Panc1 (cell line): ENCODE measurements around the gene HS3ST5.

Experiments used
- POLR2AphosphoS5 ChIP-seq: IDR thresholded peaks from 2 replicates; pipeline ENCODE4 v1.6.1; 2012; ENCODE audit warnings: mild to moderate bottlenecking, low read depth, low read length, moderate library complexity
- SIN3A ChIP-seq: IDR thresholded peaks from 2 replicates; pipeline ENCODE4 v1.6.1; 2012; ENCODE audit warnings: low read depth, mild to moderate bottlenecking, low read length, moderate library complexity, borderline replicate concordance; ENCODE audit not compliant: insufficient read depth
- TCF7L2 ChIP-seq: IDR thresholded peaks from 2 replicates; pipeline ENCODE4 v1.6.1; 2011; ENCODE audit warnings: mild to moderate bottlenecking, low read depth, low read length, inconsistent platforms
- TF ChIP-seq, protein P1 (sequence below): fragments of 450-650 bp; IDR thresholded peaks from 2 replicates; pipeline ENCODE4 v1.5.1; 2017; ENCODE audit warnings: mild to moderate bottlenecking
- TF ChIP-seq, protein P2 (sequence below), 2 experiments: IDR thresholded peaks; 2 replicates each; pipeline ENCODE4 v1.6.1; 2011 to 2012; ENCODE audit warnings: low read depth in 2 of 2, control low read depth in 1 of 2, low read length in 1 of 2, mild to moderate bottlenecking in 1 of 2, moderate library complexity in 1 of 2; ENCODE audit not compliant: insufficient read depth in 1 of 2

DNA sequence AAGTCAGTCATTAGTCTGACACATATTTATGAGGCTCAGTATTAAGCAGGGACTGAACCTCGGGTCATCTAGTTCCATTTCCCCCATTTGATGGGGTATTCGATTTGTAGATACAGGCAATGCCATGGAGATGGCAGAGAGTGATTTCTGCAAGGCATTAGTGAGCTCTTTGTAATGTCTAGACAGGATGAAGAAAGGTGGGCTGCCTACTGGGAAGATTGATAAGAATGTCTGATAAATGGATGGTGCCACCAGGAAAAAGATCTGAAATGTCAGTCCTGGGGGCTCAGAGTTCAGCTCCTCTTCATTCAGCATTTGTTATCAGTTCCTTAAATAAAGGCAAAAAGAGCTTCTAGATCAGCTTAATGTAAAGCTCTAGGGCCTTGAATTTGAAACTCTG is 51.4 kb downstream of the HS3ST5 start:
- TF ChIP-seq, protein P1, sequence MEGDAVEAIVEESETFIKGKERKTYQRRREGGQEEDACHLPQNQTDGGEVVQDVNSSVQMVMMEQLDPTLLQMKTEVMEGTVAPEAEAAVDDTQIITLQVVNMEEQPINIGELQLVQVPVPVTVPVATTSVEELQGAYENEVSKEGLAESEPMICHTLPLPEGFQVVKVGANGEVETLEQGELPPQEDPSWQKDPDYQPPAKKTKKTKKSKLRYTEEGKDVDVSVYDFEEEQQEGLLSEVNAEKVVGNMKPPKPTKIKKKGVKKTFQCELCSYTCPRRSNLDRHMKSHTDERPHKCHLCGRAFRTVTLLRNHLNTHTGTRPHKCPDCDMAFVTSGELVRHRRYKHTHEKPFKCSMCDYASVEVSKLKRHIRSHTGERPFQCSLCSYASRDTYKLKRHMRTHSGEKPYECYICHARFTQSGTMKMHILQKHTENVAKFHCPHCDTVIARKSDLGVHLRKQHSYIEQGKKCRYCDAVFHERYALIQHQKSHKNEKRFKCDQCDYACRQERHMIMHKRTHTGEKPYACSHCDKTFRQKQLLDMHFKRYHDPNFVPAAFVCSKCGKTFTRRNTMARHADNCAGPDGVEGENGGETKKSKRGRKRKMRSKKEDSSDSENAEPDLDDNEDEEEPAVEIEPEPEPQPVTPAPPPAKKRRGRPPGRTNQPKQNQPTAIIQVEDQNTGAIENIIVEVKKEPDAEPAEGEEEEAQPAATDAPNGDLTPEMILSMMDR = no peak
- TF ChIP-seq POLR2AphosphoS5 (no peak), TCF7L2 (no peak), SIN3A (no peak)
- TF ChIP-seq, protein P2, sequence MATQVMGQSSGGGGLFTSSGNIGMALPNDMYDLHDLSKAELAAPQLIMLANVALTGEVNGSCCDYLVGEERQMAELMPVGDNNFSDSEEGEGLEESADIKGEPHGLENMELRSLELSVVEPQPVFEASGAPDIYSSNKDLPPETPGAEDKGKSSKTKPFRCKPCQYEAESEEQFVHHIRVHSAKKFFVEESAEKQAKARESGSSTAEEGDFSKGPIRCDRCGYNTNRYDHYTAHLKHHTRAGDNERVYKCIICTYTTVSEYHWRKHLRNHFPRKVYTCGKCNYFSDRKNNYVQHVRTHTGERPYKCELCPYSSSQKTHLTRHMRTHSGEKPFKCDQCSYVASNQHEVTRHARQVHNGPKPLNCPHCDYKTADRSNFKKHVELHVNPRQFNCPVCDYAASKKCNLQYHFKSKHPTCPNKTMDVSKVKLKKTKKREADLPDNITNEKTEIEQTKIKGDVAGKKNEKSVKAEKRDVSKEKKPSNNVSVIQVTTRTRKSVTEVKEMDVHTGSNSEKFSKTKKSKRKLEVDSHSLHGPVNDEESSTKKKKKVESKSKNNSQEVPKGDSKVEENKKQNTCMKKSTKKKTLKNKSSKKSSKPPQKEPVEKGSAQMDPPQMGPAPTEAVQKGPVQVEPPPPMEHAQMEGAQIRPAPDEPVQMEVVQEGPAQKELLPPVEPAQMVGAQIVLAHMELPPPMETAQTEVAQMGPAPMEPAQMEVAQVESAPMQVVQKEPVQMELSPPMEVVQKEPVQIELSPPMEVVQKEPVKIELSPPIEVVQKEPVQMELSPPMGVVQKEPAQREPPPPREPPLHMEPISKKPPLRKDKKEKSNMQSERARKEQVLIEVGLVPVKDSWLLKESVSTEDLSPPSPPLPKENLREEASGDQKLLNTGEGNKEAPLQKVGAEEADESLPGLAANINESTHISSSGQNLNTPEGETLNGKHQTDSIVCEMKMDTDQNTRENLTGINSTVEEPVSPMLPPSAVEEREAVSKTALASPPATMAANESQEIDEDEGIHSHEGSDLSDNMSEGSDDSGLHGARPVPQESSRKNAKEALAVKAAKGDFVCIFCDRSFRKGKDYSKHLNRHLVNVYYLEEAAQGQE (IDR thresholded peaks at IDR 0.05; ENCODE audit: insufficient read depth in 1 of 2, low read depth in 2 of 2, low read length in 1 of 2) = no peak
